HG03521 (cell line): Measurements from ENCODE around the gene SLC22A1.
A peak's percentile ranks its signal among the peaks of the same experiment; 100 is the strongest.

Experiments
- ATAC-seq: cut with Tn5 transposase; IDR thresholded peaks from one replicate; pipeline ENCODE4 v1.9.1; 2021; ENCODE audit warnings: mild to moderate bottlenecking, moderate library complexity; ENCODE audit not compliant: unreplicated experiment

Gene SLC22A1

DNA sequence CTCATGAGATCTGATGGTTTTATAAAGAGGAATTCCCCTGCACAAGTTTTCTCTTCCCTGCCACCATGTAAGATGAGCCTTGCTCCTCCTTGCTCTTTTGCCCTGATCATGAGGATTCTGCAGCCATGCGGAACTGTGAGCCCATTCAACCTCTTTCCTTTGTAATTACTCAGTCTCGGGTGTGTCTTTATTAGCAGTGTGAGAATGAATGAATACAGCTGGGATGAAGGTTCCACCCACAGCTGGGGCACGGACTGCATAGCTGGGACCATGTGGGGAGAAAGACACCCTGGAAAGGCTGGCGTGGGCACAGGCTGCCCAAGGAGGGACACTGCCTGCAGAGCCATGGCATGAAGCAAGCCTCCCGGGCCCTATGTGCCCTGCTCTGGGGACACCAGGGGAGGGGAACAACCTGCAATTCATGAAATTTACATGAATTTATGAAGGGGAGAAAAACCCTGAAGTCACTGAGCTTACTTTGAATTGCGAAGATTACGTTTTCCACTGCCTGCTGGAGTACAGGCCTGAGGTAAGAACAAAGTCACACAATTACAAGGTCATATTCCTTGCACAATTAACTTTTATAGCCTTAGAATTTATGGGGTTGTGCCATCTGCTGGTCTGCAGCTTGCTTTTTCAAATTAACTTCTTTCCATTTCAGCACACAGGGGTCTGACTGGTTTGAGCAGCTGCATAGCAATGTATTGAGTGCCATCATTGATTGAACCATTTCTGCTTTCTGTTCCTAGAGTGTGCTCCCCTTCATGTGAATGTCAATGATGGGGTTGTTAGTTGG is 46.2 kb downstream of the SLC22A1 start:
- ATAC-seq, result no peak

DNA sequence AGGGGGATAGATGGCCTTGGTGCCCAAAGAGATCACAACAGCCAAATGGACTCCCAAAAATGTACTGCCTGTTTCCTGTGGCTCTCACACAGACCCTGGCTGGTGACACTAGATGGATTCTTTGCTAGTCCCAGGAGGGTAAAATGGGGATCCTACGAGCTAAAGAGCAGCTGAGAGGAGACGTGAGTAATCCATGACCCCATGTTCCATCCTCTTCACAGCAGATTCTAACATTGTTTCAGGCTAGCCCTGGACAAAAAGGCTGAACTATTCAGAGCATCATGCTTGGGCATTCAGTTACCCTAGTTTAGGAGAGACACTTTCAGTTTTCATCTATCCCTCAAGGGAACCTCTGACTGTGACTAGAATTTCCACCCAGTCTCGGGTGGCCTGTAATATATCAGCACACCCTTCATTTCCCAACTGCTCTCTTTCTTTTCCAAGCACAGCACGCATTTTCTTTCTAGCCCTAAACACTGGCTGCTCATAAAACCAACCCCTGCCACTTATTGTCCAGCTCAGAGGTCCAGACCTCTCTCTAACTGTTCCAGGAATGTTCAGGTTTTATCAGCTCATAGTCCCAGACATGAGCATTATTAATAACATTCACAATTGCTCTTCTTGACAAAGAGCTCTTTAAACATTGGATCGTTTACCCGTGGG is 48.5 kb downstream of the SLC22A1 start:
- no peak for ATAC-seq

DNA sequence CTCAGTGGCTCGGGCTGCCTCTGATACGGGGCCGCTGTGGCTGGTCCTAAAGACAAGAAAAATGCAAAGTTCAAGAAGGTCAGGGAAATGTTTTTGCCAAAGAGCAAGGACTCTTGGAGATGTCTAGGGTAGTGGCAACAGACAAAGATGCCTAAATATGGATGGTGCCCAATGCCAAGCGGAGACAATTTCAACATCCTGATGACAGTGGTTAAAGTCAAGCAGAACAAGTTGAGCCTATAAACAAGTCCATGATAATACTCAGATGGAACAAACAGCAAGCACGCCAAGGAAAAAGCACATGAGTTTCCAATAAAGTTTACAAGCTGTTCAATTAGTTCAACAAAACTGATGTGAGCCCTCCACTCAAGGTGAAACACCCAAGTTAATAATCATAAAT is 51.1 kb downstream of the SLC22A1 start:
- ATAC-seq, result no peak

DNA sequence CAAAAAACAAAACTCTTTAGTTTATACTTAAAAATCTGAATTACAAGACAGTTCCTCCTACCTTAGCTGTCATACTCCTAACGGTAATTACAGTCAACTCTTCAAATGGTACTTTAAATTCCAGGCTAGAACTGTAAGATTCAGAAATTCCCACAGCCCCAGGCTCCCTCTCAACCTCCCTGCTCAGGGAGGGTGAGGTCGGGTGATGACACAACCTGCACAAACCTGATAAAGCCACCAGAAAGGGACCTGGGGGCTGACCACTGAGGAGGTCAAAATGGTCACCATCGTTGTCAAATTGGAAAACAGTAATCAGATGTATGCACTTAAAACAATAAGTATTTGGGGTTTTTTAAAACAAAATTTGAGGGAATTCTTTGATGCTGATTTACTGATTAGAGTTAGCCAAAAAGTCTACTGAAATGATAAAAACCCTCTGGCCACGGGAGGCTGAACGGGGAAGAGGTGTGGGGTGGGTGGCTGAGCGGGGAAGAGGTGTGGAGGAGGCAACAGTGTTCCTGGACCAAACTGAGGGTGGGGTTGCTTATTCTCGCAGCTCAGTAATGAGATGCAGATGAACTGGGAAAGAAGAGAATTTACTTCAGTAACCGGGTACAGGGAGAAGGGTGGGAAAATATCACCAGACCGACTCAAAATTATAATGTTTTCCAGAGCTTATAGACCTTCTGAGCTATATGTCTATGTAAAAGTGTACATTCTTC is 52.4 kb downstream of the SLC22A1 start:
- no peak for ATAC-seq

DNA sequence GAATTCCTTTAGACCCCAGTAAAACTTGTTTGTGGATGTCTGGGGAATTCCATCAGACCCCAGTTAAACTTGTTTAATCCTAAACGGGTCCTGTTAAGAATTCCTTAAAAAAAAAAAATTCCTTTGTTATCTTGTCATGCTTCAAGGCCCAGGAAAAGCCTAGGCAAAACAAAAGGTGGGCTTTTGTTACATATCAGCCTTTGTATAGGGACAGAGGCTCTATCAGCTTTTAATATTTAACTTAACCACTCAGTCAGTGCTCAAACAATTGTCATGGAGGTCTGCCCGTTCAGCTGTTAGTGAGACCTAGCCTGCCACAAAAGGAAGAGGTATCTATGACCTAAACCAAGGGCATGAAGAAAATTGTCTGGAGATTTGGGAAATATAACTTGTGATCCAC is 53.1 kb downstream of the SLC22A1 start:
- no peak for ATAC-seq

DNA sequence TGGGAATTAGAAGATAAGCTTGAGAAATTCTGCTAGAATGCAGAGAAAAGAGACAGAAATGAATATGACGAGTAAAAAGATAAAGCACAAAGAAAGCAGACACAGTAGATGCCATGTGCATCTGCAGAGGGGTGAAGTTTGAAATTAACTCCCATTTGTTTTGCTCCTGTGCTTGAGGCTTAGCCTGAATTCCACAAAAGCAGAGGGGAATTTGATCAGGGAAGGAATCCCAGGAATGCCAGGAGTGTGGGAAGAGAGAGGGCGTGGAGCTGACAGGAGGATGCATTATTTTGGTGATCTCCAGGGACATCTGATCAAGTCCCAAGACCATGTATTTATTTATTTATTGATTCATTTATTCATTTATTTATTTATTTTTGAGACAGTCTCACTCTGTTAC is 55.6 kb downstream of the SLC22A1 start:
- ATAC-seq, result no peak

DNA sequence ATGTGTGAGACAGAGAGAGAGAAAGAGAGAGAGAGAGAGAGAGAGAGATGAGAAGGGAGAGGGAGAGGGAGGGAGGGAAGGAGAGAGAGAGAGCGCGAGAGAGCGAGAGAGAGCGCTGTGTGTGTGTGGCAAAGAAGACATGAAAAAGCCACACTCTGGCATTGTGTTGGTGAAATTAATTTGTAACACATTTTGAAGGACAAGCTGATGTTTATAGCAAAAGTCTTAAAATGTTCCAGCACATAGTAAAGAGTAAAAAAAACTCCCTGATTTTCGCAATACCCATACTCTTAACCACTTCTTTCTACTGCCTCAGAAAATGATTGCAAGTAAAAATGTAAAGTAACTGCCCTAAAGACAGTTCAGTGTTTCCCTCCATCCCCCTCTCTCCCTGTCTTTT is 56.7 kb downstream of the SLC22A1 start:
- ATAC-seq, result no peak

DNA sequence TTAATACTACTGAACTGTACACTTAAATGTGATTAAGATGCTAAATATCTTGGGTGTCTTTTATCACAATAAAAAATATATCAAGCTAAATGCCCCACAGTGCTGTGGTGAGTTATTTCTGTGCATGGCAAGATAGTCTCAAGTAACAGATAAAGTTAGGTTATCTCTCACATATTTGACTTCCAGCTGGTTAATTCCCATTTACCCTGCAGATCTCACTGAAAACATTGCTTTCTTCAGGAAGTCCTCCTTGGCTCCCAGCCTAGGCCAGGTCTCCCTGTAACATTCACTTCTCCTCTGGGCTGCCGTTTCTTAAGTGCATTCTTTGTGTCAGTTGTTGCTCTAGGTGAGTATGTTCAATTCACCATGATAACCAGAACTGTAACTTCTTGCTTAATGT is 59.1 kb downstream of the SLC22A1 start:
- no peak for ATAC-seq

DNA sequence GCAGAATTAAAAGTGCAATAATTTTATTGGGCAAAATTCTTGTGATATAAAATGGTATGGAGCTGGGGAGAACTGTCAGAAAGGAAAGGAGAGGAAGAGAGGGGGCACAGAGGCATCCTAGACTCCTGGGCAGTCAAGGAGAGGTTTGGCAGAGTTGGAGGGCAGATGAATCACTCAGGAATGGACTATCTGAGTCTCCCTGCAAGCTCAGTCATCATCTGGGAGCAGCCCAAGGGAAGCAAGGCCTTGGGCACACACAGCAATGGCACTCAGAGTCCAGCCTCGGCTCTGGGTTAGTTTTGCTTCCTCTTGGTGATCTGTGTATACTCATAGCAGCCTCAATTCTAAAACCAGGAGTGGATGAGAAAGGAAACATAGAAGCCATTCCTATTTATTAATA is 67.2 kb downstream of the SLC22A1 start:
- no peak for ATAC-seq

DNA sequence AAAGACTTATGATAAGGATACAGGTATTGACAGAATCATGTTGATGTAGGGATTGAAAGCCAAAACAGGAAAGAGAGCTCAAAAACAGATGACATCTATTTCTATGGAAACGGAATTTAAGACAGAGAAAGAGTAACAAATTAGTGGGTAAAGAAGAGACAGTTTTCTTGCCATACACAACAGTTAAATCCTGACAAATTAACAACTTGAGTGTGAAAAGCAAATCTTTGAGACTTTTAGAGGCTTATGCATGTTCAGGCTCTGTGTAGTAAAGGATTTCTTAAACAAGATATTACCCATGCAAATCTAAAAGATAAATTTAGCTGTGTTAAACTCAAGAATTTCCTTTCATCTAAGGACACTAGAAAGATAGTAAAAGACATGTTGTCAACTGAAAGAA is 68.5 kb downstream of the SLC22A1 start:
- no peak for ATAC-seq

DNA sequence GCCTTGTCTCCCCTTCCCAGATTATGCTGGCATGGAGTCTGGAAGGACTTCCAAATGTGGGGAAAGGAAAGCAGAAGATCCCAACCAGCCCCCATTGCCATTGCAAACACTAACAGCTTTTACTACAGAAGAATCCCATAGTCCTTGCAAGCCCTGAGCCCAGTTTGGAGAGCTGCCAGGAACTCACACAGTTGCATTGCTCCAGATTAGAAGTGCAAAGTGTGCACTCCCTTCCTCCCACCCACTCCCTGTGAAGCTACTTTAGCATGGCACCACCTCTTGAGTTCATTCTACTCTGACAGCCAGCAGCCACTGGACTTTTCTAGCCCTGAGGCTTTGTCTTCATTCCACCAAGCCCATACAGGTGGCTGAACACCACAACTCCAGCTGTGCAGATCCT is 69.4 kb downstream of the SLC22A1 start:
- no peak for ATAC-seq

DNA sequence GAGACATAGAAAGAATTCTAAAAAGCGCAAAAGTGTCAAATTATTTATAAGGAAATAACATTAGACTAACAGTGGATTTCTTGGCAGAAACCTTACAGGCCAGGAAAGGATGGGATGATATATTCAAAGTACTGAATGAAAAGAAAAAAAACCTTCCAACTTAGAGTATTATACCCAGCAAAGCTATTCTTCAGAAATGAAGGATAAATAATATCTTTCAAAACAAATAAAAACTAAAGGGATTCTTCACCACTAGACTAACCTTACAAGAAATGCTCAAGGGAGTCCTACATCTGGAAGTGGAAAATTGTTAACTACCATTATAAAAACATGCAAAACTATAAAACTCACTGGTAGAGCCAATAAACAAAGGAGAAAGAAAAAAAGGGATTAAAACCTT is 71.2 kb downstream of the SLC22A1 start:
- no peak for ATAC-seq

DNA sequence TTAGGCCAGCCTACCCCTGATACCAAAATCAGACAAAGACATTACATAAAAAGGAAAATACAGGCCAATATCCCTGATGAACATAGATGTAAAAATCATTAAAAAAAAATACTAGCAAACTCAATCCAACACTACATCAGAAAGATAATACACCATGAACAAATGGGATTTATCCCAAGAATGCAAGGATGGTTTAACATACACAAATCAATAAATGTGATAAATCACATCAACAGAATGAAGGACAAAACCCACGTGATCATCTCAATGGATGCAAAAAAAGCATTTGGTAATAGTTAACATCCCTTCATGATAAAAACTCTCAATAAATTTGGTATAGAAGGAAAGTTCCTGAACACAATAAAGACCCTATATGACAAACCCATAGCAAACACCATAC is 73.2 kb downstream of the SLC22A1 start:
- ATAC-seq, result no peak

DNA sequence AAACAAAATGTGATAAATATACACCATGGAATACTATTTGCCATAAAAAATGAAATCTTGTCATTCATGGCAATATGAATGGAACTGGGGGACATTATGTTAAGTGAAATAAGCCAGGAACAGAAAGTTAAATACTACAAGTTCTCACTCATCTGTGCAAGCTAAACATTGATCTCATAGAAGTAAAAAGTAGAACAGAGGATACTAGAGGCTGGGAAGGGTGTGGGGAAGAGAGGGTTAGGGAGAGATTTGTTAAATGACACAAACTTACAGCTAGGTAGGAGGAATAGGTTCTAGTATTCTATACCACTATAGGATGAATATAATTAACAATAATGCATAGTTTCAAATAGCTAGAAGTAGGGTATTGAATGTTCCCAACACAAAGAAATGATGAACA is 76.0 kb downstream of the SLC22A1 start:
- no peak for ATAC-seq

DNA sequence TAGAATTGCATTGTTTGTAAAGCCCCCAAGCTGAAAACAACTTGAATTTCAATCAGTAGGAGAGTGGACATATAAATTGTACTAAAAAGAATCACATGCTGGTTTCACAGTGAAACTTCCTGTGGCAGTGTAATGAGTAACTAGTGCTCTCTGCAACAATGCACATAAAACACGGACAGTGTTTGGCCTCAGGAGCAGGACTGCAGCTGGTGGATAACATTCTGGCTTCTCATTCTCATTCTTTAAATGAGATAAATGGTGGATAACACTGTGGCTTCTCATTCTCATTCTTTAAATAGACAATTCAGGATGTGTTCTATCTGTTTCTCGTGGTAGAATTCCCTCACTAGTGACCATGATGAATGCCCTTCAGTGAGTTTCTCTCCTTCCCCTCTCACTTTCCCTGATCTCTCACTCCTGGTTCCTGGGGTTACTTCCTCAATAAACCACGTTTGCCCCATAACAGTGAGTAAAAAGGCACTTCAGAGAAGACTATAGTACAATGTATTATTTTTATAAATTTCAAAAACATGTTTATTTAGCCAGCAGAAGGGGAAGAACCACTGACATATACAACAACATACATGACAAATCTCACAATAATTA is 77.1 kb downstream of the SLC22A1 start:
- ATAC-seq, result peak; percentile 70

DNA sequence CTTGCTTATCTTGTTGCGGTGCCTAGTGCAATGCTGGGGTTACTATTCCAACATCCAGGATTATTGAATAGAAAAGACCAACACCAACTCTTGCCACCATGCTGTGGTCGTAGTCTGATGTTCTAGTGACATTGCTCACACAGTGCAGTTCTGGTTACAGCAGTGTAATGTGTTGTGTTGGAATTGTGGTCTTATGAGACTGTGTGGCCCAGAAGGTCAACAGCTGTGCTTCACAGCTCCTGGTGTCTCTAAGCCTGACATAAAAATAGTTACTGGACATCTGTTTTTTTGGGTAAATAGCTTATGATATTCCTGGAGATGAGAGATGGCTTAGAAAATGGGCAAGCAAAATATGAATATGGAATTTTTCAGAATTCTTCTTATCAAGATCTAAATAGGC is 79.4 kb downstream of the SLC22A1 start:
- ATAC-seq, result no peak

DNA sequence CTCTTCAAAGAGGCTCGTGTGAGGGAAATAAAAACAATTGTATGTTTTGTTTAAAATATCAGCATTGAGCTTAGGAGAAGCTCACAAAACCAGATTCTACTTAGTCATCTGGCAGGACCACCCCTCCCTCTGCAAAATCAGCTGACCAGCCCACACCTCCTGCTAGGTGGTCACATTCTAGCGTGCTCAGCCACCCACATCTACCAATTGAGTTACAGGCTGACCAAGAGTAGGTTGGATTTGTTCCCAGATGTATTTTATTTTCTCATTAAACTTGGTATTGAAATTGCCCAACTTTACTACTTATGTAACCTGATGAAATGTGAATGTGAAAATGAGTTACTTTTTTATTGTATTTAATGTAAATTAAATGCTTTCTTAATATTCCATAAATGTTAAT is 80.8 kb downstream of the SLC22A1 start:
- no peak for ATAC-seq

DNA sequence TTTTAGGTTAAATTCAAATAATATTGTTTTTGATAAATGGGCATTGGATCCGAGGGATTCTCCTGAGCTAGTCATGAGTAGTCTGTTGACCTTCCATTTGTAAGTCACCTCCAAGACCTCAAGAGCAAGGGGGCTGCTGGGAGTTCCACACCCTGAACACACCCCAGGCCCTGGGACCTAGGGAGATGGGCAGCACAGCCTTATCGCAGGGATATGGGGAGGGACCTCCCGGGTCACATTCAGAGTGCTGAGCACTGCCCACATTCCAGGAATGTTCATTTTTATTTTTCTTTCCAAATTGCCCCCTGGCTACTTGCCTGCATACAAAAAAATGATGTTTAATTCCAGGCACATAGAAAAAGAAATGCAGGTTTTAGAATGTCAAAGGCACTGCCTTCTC is 81.5 kb downstream of the SLC22A1 start:
- ATAC-seq, result no peak

DNA sequence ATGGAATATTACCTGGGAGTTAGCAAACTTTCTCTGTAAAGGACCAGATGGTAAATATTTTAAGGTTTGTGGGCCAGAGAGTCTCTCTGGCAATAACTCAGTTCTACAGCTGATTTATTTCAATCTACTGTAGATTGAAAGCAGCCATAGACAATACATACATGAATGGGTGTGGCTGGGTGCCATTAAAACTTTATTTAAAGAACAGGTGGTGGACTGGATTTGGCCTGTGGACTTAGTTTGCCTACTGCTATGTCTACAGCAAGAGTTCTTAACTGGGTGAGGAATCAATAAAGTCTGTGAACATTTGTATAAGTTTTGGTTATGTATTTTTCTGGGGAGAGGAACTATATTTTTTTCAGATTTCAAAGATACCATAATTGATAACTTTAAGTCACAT is 81.9 kb downstream of the SLC22A1 start:
- no peak for ATAC-seq

DNA sequence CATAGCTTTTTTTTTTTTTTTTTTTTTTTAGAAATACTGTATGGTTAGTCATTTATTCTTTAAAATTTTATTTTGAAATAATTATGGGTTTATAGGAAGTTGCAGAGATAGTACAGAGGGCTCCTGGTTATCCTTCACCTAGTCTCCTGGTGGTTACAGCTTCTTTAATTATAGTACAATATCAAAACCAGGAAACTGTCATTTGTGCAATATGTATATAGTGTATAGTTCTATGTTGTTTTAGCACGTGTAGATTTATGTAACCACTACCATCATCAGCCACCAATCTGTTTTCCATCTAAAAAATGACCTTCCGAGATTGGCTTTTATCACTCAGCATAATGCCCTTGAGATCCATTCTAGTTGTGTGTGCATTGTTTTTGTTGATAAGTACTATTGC is 82.3 kb downstream of the SLC22A1 start:
- ATAC-seq, result no peak

DNA sequence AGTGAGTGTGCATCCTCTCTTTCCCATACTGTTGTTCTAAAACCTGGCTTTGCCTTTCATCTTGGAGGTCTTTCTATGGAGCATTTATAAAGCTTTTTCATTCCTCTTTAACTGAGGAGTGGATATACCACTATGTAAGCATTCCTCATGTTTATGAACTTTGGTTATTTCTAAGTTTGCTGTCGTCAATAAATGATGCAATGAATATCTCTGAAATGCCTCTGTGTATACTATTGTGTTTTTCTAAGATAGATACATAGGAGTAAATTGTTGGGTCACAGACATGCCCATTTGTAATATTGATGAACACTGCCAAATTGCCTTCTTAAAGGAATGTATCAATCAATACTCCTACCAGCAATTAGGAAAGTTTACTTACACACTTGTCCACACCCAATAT is 83.1 kb downstream of the SLC22A1 start:
- ATAC-seq, result no peak

DNA sequence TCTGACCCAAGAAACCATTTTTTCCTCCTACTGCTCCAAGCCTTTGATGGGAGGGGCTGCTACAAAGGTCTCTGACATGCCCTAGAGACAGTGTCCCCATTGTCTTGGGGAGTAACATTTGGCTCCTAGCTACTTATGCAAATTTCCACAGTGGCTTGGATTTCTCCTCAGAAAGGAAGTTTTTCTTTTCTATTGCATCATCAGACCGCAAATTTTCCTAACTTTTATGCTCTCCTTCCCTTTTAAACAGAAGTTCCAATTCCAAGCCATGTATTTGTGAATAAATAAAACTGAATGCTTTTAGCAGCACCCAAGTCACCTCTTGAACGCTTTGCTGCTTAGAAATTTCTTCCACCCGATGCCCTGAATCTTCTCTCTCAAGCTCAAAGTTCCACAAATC is 86.0 kb downstream of the SLC22A1 start:
- no peak for ATAC-seq
